ENCODE data around the gene NDUFS6. TPM values are rescaled to one million over a fixed set of nuclear protein-coding genes. Genes with fewer than 3 reads are reported as not detected.
A peak's percentile ranks its signal among the peaks of the same experiment; 100 is the strongest.

The NDUFS6 gene
- total and polyA plus RNA-seq, 2 of the 4 experiments (the other 2 are of a cell fraction): 10.4 to 69.0 TPM

DNA sequence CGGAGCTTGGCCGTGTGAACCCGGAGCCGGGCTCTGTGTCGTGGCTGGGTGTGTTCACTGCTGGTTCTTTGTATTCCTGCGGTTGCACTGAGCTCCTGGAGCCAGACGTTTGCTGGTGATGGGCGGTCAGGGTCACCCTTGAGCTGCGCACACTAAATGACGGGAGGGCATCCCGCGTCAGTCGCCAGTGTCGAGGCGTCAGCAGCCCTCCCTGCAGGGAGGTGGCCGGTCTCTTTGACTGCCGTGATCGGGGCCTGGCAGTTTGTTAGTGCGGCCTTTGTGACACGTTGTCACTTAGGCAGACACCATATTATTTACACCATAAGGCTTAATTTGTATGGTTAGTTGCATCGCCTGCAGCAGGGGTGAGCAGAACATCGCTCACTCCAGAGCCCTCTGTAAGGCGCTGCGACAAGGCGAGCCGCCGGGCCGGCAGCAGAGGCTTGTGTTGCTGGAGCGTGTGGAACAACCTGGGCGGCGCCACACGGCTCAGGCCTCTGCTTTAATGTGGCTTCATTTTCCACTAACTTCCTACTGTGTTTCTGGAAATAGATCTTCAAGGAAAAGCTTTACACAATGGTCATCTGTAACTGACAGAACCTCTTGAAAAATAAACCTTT is 8.3 kb downstream of the NDUFS6 start:
- Histone ChIP-seq H4K91ac (ENCODE audit: insufficient read depth, low read depth, low read length) (no peak overlapping the region), H3K4ac (ENCODE audit: low read depth, low read length) (no peak overlapping the region), H3K4me3 (ENCODE audit: insufficient read depth, low read depth, low read length) (no peak overlapping the region), H3K27ac (ENCODE audit: insufficient read depth, low read length) (no peak overlapping the region), H3K14ac (replicated peaks; ENCODE audit: low read depth, low read length) (no peak overlapping the region), H2AK5ac (ENCODE audit: low read depth, low read length) (no peak overlapping the region), H3K18ac (ENCODE audit: low read depth, low read length) (no peak overlapping the region), H3K79me1 (ENCODE audit: low read depth in 1 of 2, low read length in 2 of 2) (peaks cover 33 to 53% of the 10 kb centered on the region in 2 experiments), H4K5ac (ENCODE audit: low read depth, low read length) (no peak overlapping the region), H3K9me1 (ENCODE audit: insufficient read depth, low read length) (peaks cover 3% of the 10 kb centered on the region; the same call in 1 of the 2 replicates), H2AK9ac (replicated peaks; ENCODE audit: low read depth, low read length, poor library complexity) (peak overlapping the region; percentile 95), H2BK15ac (ENCODE audit: low read depth, low read length) (no peak overlapping the region), H4K20me1 (ENCODE audit: insufficient read depth, low read length) (no peaks in the 10 kb centered on the region), H3K4me1 (ENCODE audit: control insufficient read depth, insufficient read depth, low read length) (no peaks in the 10 kb centered on the region; the same call in 1 of the 2 replicates), H2BK120ac (ENCODE audit: low read depth, low read length) (no peak overlapping the region), H2AFZ (replicated peaks; ENCODE audit: low read length, poor library complexity) (no peak overlapping the region), H3K36me3 (ENCODE audit: control insufficient read depth, insufficient read depth, low read length) (peaks cover 66% of the 10 kb centered on the region), H2BK5ac (ENCODE audit: low read depth, low read length, poor library complexity, severe bottlenecking) (no peak overlapping the region), H3K9me3 (ENCODE audit: control insufficient read depth, insufficient read depth, low read length) (no peaks in the 10 kb centered on the region), H3K4me2 (ENCODE audit: low read depth, low read length) (no peak overlapping the region), H3K23ac (ENCODE audit: low read depth, low read length) (no peak overlapping the region), H2BK20ac (ENCODE audit: low read depth, low read length) (no peak overlapping the region), H3K9ac (ENCODE audit: low read depth, low read length) (no peak overlapping the region), H3K27me3 (ENCODE audit: control insufficient read depth, insufficient read depth, low read length) (no peaks in the 10 kb centered on the region), H4K8ac (ENCODE audit: low read depth in 2 of 2, low read length in 2 of 2) (no peak overlapping the region), H3K56ac (ENCODE audit: extremely low read depth, insufficient read depth, low read length) (no peak overlapping the region)
- in situ Hi-C loops (cut with MboI; ENCODE audit: low sequenced_read_pairs): no loop called here
- BruUV-seq (replicated peaks): no TSS peak
- 77% methylated on average over 5 of the region's 32 CpGs; no CpG with 5 or more reads in 1 of the 2 experiments for WGBS, 2 experiments (ENCODE audit: extremely low coverage in 2 of 2, insufficient read length in 1 of 2)
- intact Hi-C loops (cut with micrococcal nuclease): no loop called here
- ATAC-seq (ENCODE audit: low read depth): no peak
- ChIA-PET CTCF (no interaction called here), POLR2A (ENCODE audit: unreplicated experiment) (no interaction called here)
- dilution Hi-C loops (cut with HindIII; ENCODE audit: low sequenced_read_pairs, unreplicated experiment): no loop called here
- TF ChIP-seq RAD21 (IDR thresholded peaks at IDR 0.05; ENCODE audit: low read length) (no peak), RFX5 (IDR thresholded peaks at IDR 0.05; ENCODE audit: low read depth, low read length) (no peak), CEBPB (IDR thresholded peaks at IDR 0.05; ENCODE audit: low read depth, low read length) (no peak), MXI1 (IDR thresholded peaks at IDR 0.05; ENCODE audit: borderline replicate concordance, low read depth, low read length) (no peak), BHLHE40 (IDR thresholded peaks at IDR 0.05; ENCODE audit: low read depth, low read length) (no peak), MAZ (IDR thresholded peaks at IDR 0.05; ENCODE audit: borderline replicate concordance, low read depth, low read length) (no peak), CTCF (conservative IDR thresholded peaks at IDR 0.05; ENCODE audit: low read depth, low read length) (no peak), SMC3 (IDR thresholded peaks at IDR 0.05; ENCODE audit: low read depth, low read length) (no peak)
- no peak for DNase-seq

Data from IMR-90 (cell line).